CD1c-positive myeloid dendritic cell (primary cell): ENCODE measurements around the gene HDAC4.
"Not testable (repeated sequence)": the region's sequence is repeated elsewhere in the genome, so short reads cannot be mapped to it uniquely, and the experiment has no call there.

Source experiments
- DNase-seq: peaks from one replicate; pipeline ENCODE4 v3.0.0-alpha.2; 2016; ENCODE audit errors: extremely low spot score

The HDAC4 gene

GRCh38 chr2:239089884-239090283 lies 310.9 kb downstream of the HDAC4 start:
- no peak for DNase-seq

- DNase-seq: no peak
Measured at GRCh38 chr2:239087046-239087710, 313.6 kb downstream of the HDAC4 start.

GRCh38 chr2:239086325-239087020 lies 314.3 kb downstream of the HDAC4 start:
- DNase-seq: no peak

DNA sequence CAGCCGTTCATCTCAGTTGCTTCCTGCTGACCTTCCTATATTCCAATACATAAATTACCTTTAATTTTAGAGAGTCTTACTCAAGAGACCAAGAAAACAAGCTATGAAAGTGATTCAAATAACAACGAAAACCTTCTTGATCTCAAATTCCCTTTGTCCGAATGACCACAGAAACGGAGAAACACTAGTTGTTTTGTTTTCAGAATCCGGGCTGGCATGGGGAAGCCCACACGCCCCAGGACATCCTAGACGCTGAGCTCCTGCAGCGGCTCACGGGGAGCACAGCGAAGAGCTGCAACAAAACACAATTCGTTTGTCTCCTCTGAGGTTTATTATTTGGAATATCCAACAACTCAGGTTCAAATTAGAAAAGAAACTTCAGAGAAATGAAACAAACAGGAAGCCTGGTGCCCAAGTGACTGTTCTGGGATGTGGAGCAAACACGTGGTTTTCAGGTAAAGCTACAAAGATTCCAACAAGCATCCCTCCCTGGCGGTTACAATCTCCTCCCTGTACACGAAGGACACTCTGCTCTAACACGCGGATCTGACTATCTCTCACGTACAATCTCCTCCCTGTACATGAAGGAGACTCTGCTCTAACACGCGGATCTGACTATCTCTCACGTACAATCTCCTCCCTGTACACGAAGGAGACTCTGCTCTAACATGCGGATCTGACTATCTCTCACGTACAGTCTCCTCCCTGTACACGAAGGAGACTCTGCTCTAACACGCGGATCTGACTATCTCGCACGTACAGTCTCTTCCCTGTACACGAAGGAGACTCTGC lies 315.4 kb downstream of the HDAC4 start:
- DNase-seq: no peak

DNA sequence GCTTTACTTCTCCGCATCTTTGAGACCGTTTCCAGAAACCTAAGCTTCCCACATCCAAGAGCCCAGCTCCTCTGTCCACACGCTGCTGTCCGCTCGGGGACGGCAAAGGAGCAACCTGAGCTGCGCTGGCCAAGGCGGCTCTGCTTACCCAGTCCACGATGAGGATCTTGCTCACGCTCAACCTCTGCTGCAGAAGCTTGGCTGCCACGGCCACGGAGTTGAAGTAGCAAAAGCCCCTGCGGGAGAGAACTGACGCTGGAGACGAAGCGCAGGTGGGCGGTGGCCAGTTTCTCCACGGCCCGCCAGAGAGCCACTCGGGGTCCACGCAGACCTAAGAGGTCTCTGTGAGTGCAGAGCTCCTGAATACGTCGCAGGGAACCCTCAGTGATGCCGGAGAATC lies 316.8 kb downstream of the HDAC4 start:
- DNase-seq: no peak

GRCh38 chr2:239082425-239082824 lies 318.4 kb downstream of the HDAC4 start:
- DNase-seq: no peak

DNA sequence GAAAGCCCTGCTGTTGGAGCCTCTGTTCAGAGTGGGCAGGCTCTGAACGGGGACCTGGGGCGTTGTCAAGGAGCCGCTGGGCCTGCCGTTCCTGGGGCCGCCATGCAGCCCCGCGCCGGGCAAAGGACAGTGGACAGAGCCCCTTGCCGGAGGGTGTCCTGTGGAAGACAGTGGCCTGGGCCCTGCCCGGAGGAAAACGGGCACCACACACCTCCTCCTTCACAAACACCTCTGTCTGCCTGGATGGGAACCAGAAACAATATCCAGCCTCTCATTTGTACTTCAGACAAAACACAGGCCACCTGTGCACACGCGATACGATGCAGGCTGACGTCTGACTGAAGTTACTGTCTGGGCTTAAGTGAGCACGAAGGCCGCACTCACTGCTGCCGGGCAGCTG lies 319.2 kb downstream of the HDAC4 start:
- no peak for DNase-seq

DNA sequence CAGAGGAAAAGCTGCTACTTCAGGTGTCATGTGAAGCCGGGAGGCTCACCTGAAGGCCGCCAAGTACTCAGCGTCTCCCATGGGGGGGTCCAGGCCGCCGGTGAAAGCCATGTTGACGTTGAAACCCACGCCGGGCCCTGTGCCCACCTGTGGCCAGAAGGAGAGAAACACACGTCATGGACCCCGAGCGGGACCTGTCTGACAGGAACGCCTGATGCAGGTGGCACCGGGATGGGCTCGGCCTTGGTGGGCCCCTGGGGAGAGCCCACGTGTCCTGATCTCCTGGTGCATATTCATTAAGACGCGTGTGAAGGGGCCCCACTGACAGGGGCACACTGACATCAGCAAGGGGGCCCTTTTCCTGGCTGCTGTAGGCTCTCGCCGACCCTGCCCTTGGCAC lies 319.8 kb downstream of the HDAC4 start:
- no peak for DNase-seq

- DNase-seq: no peak
Measured at GRCh38 chr2:239079671-239080294, 321.0 kb downstream of the HDAC4 start.

DNA sequence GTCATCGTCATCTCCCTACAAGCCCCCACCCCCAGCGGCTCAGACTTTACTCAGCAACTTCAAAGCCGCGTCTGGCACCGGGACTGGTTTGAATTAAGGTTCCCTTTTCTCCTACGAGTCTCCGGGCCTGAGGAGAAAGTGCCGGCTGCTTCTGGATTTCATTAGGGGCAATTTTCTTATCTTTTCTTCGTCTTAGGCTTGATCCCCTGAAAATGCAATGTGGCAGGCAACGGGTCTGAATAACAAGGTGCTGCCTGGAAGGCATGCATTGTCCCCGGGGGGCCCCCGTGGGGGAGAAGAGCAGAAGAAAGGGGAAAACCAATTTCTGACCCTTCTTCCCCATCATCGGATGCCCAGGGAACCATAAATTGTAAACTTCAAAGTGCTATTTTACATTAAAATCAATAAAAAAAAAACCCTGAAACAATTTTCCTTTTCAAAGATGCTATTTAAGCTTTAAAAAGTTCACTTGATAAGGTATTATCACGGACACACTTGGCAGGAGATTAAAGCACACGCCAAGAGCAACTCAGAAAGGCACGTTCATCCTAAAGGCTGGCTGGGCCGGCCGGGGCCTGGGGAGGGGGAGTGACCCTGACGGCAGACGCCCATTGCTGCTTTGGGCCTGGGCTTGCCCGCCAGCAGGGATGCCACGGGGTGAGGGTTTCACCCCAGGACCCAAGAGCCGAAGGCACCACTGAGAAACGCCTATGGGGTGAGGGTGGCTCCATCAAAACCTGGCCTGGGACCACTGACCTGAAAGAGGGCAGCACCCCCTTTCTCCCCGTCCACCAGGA lies 322.5 kb downstream of the HDAC4 start:
- DNase-seq: no peak

DNA sequence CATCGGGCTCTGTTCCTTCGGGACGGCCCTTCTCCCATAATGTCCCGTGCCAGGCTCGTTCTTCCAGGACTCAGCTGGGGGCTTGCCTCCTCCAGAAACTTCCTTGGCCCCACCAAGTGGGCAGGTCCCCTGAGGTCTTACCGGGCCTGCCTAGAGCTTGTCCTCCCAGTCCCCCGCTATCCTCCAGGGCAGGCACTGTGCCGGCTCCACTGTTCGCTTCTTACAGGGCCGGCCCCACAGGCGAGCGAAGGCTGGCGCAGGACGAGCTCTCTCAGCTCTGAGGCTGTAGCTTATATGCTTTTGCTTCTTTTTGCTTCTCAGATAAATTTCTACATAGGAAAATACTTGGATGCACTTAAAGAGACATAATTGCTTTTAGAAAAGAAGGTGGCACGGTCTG lies 323.6 kb downstream of the HDAC4 start:
- DNase-seq: no peak

GRCh38 chr2:239075918-239076758 lies 324.7 kb downstream of the HDAC4 start:
- DNase-seq: no peak

DNA sequence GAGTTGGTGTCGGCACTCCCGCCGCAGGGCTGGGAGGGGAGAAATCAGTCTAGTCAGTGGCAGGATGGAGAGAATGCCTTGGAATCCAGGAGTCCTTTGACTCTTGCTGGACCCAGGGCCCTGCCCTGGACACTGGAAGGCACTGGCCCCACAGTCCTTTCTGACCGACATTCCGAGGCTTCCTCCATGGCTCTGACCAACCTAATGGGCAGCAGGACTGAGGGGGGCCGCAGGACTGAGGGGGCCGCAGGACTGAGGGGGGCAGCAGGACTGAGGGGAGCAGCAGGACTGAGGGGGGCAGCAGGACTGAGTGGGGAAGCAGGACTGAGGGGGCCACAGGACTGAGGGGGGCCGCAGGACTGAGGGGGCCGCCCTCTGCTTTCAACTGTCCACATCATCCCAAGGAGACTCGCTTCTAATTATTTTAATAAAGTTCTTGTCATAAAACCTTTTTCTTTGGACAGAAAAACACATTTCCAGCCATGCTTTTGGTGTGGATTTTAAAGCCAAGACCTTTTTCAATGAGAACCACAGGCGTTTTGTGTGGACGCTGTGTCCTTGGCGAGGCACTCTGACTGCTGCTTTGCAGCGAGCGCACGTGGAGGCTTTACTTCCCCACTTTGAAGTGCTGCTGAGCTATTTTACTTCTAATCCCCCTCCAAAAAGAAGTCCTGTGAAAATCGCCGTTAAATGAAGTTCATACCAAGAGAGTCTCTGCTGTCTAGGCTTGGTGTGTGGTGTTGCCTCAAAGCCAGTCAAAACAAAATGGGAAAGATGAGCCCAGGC lies 326.9 kb downstream of the HDAC4 start:
- no peak for DNase-seq

DNA sequence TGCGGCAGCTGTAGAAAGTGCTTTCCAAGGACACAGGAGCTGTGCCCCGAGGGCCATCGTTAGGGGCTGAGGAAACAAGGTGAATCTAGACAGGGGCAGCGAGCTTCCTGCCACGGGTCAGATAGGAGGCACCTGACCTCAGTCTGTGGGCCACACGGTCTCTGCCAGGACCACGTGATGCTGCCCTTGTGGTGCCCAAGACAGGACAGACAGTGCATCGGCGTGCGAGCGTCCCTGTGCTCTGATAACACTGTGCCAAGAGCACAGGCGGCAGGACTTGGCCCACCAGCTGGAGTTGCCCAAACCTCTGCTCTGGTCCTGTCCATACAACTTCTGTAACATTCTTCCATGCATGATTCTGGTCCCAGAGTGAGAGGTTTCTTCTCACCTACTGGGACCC lies 327.6 kb downstream of the HDAC4 start:
- no peak for DNase-seq

- no peak for DNase-seq
Measured at GRCh38 chr2:239072786-239073185, 328.0 kb downstream of the HDAC4 start.

DNA sequence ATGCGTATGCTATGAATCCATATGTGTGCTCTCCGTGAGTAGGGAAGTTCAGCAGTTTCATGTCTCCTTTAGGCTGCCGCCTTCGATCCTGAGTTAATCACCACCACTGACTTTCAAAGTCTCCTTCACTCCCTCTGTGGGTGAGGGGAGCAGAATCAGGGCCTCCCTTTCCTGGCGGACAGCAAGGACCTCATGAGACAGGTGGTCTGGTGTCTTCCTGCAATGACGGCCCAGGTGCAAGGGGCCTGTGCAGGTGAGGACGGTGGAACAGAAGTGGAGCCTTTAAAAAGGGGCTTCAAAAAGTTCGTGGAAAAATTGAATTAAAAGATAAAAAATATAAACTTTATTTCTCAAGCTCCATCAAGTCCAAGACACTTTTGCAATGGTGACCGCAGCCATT lies 330.4 kb downstream of the HDAC4 start:
- DNase-seq: no peak

DNA sequence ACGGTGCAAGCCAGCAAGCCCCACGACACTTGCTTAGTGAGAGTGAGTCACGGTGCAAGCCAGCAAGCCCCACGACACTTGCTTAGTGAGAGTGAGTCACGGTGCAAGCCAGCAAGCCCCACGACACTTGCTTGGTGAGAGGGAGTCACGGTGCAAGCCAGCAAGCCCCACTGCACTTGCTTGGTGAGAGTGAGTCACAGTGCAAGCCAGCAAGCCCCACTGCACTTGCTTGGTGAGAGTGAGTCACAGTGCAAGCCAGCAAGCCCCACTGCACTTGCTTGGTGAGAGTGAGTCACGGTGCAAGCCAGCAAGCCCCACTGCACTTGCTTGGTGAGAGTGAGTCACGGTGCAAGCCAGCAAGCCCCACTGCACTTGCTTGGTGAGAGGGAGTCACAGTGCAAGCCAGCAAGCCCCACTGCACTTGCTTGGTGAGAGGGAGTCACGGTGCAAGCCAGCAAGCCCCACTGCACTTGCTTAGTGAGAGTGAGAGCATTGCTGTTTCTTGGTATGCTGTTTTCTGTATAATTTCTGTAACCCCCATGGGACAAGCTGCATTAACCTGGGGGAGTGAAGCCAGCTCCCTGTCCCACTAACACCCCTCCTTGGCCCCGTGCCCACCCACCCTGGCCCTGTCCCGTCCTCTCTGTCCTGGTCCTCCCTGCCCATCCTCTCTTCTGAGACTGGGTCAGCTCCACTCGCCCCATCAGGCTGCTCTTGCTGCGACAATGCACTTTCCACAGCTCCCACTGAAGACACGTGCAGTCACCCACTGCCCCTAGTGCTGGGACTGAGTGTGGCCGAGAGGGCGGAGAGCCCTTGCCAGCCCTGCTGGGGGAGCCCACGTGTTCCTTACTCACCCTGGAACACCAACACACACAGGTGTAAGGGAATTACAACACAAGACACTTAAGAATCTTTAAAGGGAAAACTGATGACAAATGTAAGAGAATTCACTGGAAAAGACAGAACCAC lies 331.2 kb downstream of the HDAC4 start:
- not testable (repeated sequence) for DNase-seq

DNA sequence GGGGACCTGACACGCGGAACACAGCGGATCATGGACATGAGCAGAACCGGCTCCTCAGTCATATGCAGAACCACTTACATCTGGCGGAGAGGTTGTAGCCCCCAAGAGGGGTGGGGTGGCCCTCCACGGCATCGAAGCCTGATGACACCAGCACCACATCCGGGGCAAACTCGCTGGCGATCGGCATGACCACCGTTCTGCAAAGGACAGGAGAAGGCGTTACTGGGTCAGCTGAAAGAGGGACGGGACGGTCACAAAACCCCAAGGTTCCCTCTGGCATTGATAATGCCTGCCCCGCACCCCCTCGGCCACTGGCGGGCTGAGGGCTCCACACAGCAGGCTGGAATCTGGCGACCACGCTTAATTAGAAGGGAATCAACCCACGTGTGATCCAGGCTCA lies 332.4 kb downstream of the HDAC4 start:
- no peak for DNase-seq
